GM19240 (cell line): Measurements from ENCODE around the gene ANKRD16.
"Not testable (repeated sequence)": the region's sequence is repeated elsewhere in the genome, so short reads cannot be mapped to it uniquely, and the experiment has no call there.

ENCODE experiments used
- DNase-seq: peaks from one replicate; pipeline ENCODE4 v3.0.0; 2011; ENCODE audit warnings: low spot score; ENCODE audit not compliant: insufficient read length

ANKRD16 gene

GRCh38 chr10:5877041-5877440, 12.7 kb downstream of the ANKRD16 start:
- not testable (repeated sequence) for DNase-seq

GRCh38 chr10:5876181-5876768, 13.4 kb downstream of the ANKRD16 start:
- no peak for DNase-seq

- DNase-seq: peak; percentile 76
These were observed 16.1 kb downstream of the ANKRD16 start for GRCh38 chr10:5873515-5873995.

GRCh38 chr10:5871596-5871995, 18.1 kb downstream of the ANKRD16 start:
- DNase-seq: no peak

- no peak for DNase-seq
These were observed 20.5 kb downstream of the ANKRD16 start for GRCh38 chr10:5869156-5869555.

GRCh38 chr10:5868383-5868782, 21.3 kb downstream of the ANKRD16 start:
- DNase-seq: not testable (repeated sequence)

GRCh38 chr10:5867091-5867615, 22.5 kb downstream of the ANKRD16 start:
- not testable (repeated sequence) for DNase-seq

- DNase-seq: not testable (repeated sequence)
These were observed 23.1 kb downstream of the ANKRD16 start for GRCh38 chr10:5866451-5867081.

- not testable (repeated sequence) for DNase-seq
These were observed 26.6 kb downstream of the ANKRD16 start for GRCh38 chr10:5862981-5863685.

GRCh38 chr10:5862360-5862961, 27.2 kb downstream of the ANKRD16 start:
- DNase-seq: peak; percentile 82

GRCh38 chr10:5860066-5860465, 29.6 kb downstream of the ANKRD16 start:
- no peak for DNase-seq

- DNase-seq: no peak
These were observed 30.9 kb downstream of the ANKRD16 start for GRCh38 chr10:5858811-5859210.

GRCh38 chr10:5856701-5857004, 33.0 kb downstream of the ANKRD16 start:
- no peak for DNase-seq

GRCh38 chr10:5855979-5856700, 33.6 kb downstream of the ANKRD16 start:
- no peak for DNase-seq

GRCh38 chr10:5854131-5854475, 35.6 kb downstream of the ANKRD16 start:
- no peak for DNase-seq

- not testable (repeated sequence) for DNase-seq
These were observed 43.0 kb downstream of the ANKRD16 start for GRCh38 chr10:5846667-5847066.

GRCh38 chr10:5844345-5845055, 45.2 kb downstream of the ANKRD16 start:
- DNase-seq: no peak

- DNase-seq: no peak
These were observed 45.9 kb downstream of the ANKRD16 start for GRCh38 chr10:5843686-5844344.

GRCh38 chr10:5841965-5842364, 47.7 kb downstream of the ANKRD16 start:
- no peak for DNase-seq
